DMS53 treated with DMSO at 0.1 percent for 48 hours (cell line): Measurements from ENCODE around the gene CMTM3.
"Not testable (repeated sequence)": the region's sequence is repeated elsewhere in the genome, so short reads cannot be mapped to it uniquely, and the experiment has no call there.

Experiments used
- DNase-seq: peaks from one replicate; lab custom pipeline; 2025; ENCODE audit not compliant: unreplicated experiment; lab: John Stamatoyannopoulos, UW

Gene CMTM3, protein sequence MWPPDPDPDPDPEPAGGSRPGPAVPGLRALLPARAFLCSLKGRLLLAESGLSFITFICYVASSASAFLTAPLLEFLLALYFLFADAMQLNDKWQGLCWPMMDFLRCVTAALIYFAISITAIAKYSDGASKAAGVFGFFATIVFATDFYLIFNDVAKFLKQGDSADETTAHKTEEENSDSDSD

DNA sequence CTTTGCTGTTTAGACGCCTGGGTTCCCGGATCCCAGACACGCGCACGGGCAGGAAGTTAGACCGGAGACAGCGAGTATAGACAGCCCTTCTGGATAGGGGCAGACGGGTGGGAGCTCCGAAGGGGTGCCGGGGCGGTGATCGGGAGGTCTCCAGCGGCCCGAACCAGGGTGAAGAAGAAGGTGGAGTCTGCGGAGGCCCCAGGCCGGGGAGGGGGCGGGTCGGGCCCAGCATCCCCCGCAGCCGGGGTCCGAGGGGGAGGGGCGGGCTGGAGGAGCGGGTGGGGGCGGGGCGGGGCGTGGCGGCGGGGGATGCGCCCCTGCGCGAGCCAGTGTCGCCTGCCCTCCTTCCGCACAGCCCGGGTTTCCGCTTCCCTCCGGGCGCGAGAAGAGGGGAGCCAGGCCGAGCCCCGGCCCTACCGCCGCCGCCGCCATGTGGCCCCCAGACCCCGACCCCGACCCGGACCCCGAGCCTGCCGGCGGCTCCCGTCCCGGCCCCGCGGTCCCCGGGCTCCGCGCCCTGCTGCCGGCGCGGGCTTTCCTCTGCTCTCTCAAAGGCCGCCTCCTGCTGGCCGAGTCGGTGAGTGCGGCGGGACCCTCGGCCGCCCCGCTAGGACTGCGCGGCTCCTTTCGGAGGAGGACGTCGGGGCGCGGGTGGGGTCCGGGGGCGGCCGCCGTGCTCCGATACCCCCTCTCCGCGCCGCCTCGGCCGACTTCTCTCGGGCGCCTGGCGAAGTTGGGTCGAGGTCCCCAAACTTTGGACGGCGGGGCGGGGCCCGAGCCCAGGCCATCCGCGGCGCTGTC lies at the start of gene CMTM3:
CMTM3 (plus strand) TSS at position 329 of the 801 bp plus-strand sequence; CDS start at position 431, 102 bp downstream.
- DNase-seq, result no peak

DNA sequence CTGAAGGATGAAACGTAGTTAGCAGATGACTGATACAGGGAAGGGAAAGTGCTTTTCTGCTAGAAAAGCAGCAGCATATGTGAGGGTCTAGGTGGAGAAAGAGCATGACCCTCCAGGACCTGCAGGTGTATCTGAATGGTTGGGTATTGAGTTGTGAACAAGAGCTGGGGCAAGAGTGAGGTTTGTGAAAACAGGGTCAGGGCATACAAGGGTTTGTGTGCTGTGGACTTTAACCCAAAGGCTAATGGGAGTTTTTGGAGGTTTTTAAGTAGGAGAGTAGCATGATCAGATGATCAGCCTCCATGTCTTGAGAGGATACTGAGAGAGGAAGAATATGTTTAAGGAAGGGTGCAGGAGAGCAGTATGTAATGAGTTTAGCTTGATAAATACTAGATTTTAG lies 44.4 kb upstream of the CMTM3 start:
- DNase-seq, result no peak

DNA sequence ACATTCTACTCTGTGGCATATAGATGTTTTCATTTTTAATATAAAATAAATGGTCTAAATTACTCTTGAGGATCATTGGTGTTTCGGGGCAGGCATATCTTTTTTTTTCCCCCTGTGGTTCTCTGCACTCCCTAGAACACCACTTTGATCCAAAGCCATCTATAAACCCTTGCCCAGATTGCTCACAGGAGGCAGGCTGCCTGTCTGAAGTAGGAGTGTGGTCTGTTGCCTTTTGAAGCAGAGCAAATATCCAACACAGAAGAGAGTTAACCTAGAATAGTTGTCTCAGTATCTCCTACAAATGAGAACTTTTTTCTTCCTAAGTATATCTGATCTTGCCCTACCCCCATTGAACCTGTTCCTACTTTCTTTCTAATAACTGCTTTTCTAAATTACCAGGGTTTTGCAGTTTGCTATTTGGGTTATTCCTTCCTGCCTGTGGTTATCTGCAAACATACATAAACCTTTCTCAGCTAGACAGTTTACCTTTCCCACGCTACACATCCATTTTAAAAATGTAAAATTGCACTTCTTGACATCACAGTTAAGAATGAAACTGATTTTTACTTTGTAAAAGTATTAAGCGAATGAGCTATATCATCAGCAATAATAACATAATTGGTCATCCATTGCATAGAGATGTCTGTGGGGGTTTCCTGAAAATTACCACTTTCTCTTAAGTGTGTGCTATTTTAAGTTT lies 43.0 kb upstream of the CMTM3 start:
- no peak for DNase-seq

DNA sequence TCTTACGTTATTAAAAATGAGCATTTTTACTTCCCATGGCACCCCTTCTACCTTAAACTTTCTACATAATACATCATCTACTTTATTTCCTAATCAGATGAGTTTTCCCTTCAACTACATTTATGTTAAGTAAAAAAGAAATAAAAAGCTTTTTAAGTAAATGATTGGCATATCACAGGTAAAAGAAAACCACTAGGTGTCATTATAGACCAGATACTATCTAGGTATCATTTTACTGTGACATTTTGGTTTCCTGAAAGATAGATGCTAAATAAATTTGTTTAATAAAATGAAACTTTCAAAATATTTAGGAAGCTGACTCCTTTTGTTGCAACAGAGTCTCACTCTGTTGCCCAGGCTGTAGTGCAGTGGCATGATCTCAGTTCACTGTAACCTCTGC lies 42.1 kb upstream of the CMTM3 start:
- DNase-seq, result no peak

DNA sequence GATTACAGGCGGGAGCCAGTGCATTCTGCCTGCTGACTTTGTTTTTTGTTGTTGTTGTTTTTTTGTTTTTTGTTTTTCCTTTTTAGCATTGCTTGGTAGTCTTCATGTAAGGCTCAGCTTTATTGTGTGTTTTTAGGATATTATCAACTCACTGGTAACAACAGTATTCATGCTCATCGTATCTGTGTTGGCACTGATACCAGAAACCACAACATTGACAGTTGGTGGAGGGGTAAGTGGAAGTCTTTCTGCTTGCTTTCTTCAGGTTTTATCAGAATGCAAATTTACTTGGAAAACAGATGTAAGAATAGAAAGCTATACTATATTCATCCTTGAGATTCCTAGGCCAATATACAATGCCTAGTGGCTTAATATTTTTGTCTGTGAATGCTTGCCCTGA lies 41.5 kb upstream of the CMTM3 start:
- DNase-seq, result no peak

DNA sequence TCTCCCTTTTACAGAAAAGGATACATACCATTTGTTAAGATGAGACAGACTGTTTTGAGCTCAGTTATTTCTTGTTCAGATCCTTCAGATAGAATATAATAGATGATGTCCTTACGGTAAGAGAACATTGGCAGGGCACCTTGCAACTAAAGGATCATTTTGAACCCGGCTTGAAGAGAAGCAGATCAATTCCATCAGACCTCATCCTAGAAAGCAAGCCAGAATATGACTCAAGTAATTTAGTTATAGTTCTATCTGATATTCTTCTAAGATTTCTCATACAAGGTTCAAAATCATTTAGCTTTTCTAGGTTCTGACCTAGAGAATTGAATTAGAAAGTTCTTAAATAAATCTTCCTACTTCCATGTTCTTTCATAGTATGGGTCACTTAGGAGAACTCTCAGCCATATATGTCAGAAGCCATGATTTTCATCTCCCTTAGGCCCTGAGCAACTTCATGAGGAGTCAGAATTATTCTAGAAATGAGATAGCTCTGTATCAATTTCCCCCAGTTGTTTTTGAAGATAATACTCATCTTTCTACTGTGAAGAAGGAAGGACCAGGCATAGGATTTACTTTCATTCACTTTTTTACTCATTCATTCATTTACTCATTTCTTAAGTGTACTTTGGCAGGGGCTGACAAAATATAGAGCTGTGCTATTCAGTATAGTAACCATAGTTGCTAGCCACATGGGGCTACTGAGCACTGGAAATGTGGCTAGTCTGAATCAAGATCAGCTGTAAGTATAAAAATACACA lies 40.8 kb upstream of the CMTM3 start:
- no peak for DNase-seq

DNA sequence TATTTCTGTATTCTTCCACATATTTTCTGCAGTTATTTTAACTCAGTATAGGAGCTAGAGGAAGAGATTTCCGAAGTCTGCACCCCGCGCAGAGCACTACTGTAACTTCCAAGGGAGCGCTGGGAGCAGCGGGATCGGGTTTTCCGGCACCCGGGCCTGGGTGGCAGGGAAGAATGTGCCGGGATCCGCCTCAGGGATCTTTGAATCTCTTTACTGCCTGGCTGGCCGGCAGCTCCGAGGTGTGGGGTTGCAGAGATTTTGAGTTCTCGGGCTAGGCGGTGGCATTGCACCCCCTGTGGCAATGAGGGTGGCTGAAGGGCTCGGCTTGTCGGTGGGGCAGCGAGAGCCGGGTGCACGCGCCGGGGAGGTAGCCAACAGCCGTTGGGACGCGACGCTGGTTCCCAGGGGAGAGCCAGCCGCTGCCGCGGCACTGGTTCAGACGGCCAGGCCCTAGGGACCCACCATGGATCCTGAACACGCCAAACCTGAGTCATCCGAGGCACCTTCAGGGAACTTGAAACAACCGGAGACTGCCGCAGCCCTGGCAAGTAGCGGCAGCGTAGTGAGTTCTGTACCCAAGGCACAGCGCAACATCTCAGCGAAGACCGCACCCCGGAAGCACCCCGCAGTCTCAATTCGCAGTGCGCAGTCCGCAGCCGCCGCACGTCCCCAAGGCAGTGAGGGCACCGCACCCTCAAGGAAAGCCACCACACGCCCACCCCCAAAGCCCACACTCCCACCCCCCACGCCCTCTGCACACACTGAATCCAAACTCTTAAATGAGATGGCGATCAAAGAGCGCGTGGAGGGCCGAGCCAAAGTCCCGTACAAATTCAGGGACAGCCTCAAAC lies 38.2 kb upstream of the CMTM3 start, which contains the start of gene CMTM1:
CMTM1 (plus strand) TSS at position 389 of the 851 bp plus-strand sequence; CDS start at position 464, 75 bp downstream.
- no peak for DNase-seq

DNA sequence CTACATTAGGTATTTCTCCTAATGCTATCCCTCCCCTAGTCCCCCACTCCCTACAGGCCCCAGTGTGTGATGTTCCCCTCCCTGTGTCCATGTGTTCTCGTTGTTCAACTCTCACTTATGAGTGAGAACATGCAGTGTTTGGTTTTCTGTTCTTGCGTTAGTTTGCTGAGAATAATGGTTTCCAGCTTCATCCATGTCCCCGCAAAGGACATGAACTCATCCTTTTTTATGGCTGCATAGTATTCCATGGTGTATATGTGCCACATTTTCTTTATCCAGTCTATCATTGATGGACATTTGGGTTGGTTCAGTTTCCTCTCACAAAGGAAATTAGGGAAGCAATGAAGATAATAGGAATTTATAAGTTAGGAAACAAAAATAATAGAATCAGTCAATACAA lies 37.2 kb upstream of the CMTM3 start:
- not testable (repeated sequence) for DNase-seq

DNA sequence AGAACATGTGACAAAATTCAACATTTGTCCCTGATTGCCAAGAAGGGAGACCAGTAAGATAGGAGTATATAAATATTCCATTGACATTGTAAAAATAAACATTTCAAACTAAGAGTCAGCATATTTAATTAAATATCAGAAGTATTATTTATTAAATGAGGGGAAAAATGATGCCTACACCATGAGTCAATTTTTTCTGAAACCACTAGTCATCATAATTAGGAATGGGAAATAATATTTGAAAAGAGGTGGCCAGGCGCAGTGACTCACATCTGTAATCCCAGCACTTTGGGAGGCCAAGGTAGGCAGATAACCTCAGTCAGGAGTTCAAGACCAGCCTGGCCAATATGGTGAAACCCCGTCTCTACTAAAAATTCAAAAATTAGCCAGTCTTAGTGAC lies 36.1 kb upstream of the CMTM3 start:
- no peak for DNase-seq

DNA sequence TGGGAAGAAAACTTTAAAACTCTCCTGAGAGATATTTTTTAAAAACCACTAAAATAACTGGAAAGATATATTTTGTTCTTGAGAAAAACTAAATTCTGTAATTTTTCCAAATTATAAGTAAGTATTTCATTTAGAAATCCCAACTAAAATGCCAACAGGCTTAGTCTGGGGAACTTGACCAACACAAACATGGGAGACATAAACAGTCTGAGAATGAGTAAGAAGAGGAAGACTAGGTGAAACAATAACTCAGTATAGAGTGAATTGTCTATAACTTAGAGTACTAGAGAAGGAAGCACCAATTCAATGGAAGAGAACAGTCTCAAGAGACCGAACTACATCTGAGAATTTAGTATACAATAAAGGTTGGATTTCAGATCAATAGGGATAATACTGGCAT lies 35.4 kb upstream of the CMTM3 start:
- DNase-seq, result no peak

DNA sequence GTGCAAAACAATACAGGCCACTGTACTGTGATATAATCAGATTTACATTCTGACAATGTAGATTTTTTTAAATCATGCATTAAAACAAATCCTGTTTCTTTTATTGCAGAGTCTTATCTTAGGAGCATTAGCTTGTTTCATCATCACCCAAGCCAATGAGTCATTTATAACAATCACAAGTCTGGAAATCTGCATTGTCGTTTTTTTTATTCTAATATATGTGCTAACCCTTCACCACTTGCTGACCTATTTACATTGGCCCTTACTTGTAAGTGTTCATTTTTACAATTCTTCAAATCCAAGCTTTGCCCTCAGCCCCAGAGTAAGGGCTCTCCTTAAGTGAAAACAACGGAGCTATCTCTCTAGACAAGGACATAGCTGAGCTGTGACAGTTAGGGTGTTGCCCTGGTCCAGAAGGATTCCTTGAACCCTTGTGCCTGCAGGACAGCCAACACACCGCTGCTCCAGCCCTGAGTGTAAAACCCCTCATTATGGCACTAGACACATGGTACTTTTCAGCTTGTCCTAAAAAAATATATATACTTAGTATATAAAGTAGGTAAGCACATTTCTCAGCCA lies 34.6 kb upstream of the CMTM3 start:
- no peak for DNase-seq

DNA sequence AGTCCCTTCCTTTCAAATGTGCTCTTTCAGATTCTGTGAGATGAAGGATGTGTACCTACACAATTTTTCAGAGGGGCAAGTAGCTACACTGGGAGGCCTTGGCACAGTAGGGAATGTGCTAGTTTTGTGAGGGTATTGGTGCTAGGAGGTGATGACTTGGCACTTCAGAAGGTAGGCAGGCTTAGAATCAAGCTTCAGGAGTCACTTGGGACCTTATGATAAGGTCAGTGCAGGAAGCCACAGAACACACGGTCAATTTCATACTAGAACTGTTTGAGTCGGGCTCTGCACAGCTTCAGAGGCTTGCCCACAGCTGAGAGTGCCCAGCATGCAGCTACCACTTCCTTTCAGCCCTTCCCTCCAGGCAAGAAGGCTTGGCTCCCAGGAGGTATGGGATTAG lies 32.1 kb upstream of the CMTM3 start:
- DNase-seq, result no peak

DNA sequence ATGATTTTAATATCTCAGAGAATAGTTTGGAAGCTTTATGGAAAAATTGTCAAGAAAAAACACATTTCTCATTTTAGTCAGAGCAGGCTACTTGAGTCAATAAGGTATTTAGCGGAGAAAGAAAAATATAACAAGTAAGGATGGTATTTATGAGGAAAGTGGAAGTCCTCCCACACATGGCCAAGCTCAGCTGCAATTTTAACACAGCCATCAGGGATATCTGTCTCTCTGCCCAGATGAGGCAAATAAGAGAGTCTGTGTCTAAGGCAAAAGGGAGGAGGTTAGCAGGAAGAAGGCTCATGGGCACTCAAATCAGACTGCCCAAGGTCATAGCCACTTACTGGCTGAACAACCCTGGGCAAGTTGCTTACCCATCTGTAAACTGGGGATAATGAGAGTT lies 30.4 kb upstream of the CMTM3 start:
- no peak for DNase-seq

DNA sequence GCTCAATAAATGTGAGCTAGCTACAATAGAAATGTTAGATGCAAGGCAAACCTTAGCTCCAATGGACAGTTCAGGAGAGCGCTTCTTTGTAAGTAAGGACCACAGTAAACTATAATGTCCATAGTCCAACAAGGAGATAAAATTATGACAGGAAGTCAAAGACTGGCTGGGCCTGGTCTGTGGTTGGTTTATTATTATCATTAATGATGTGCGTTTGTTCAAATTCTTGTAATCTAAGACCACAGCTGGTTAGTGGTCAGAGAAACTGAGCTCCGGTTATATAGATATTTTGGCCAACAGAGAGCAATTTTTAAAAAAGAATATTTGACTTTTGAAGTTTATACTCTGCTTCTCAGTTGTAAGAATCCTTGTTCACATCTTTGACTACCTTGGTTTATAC lies 30.0 kb upstream of the CMTM3 start:
- DNase-seq, result no peak

DNA sequence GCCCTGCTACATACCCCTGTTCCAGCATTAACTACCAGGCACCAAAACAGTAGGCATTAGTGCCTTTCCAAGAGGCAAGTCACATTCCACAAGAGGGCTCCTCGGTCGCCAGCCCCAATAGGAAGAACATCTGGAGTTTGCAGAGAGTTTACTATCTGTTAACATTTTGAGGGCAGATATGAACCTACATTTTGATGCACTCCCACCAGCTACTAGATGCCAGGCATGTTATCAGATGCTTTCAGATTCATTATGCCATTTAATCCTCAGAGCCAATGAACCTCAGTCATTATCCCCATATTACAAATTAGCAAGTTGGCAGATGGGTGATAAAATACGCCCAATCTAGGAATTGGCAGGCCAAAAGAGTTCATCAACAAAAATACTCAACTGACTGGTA lies 29.4 kb upstream of the CMTM3 start:
- DNase-seq, result no peak

DNA sequence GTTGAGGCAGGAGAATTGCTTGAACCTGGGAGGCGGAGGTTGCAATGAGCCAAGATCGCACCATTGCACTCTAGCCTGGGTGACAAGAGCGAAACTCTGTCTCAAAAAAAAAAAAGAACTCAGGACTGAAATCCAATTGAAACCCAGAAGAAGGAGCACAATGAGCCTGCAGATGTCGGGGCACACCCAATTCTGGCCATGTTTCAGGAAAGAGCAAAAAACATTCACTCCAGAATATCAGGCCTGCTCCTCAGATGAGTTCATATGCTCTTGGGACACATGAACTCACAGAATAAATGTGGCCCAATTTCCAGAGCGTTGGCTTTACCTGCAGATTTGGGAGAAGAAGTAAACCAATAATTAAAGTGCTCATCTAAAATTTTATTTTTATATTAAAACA lies 28.2 kb upstream of the CMTM3 start:
- DNase-seq, result no peak

DNA sequence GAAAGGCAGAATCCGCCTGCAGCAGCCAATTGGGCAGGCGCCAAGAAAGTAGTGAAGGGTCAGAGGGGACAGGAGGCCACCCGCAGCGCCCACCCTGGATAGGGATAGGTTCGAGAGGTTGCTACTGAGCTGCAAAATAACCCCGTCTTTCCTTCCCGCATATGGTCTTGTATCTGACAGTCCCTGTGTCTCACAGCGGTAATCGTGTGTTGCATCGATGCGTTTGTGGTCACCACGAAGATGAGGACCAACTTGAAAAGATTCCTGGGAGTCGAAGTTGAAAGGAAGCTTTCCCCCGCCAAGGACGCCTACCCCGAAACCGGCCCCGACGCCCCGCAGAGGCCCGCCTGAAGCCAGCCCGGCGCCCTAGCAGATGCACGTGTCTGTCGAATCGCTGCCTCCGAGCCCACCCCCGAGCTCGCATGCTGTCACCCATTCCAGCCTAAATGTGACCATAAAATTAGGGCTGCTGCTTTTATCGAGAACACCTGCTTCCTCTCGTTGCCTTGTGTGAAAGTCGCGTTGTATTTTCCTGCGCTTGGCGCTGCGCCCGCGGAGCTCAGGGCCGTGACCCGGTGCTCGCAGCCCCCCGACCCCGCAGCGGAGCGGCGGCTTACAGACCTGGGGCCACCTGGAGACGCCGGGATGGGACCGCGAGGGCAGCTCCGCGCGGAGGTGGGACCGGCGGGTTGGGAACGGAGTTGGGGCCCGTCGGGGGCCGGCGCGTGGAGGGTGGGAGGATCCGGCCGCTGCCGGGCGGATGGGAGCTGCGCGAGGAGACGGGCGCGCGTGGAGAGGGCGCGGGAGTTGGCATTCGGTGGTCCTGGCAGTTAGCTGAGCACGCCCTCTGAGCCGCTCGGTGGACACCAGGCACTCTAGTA lies 25.6 kb upstream of the CMTM3 start, which contains the start of gene CMTM2:
CMTM2 (plus strand) TSS at position 813 of the 881 bp plus-strand sequence. CDS start 145 bp downstream, outside the sequence.
- DNase-seq, result no peak

DNA sequence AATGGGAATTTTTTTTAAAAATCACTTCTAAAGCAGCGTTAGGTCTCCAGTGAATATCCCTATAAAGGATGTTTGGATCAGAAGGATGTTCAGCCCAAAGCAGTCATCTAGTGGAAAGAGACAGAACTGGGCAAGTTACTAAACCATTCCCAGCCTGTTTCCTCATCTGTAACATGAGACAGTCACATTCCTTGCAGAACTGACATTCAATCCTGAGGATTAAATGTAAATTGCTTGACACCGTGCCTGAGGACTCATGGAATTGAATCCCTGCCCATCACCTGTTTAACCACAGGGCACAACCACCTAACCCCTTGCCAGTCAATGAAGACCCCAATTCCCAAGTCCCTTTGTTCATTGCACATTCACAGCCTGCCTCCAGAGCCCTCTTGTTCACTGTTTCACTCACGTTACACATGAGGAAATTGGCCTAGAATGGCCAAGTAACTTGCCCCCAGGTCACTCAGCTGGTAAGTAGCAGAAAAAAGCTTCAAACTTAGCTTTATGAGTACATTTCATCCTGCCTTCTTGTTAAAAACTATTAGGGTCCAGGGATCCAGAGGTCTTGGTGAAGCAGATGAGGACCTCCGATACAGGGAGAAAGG lies 23.8 kb upstream of the CMTM3 start:
- DNase-seq, result no peak
